ENCODE measurements around the gene STC2. TPM values are rescaled to one million over a fixed set of nuclear protein-coding genes. Genes with fewer than 3 reads are reported as not detected.

The STC2 gene
- total and polyA plus RNA-seq, 2 of the 8 experiments (the other 6 are each of a cell fraction or from before 2014, with no cell fraction given): 26.4 to 53.1 TPM

- TF ChIP-seq CTCF (IDR thresholded peaks at IDR 0.05; ENCODE audit: control extremely low read depth in 1 of 3, insufficient read depth in 1 of 3, low read depth in 1 of 3, low read length in 3 of 3) (no peak), RFX5 (IDR thresholded peaks at IDR 0.05; ENCODE audit: borderline replicate concordance, low read depth, low read length) (no peak), CHD2 (IDR thresholded peaks at IDR 0.05; ENCODE audit: low read length) (no peak), NRF1 (IDR thresholded peaks at IDR 0.05; ENCODE audit: low read depth, low read length) (no peak), HDAC2 (IDR thresholded peaks at IDR 0.05; ENCODE audit: borderline replicate concordance in 1 of 2, low read depth in 2 of 2, low read length in 2 of 2) (no peak), TEAD4 (IDR thresholded peaks at IDR 0.05; ENCODE audit: low read depth, low read length) (no peak), TCF12 (IDR thresholded peaks at IDR 0.05; ENCODE audit: low read depth, low read length) (no peak), CTBP2 (IDR thresholded peaks at IDR 0.05; ENCODE audit: borderline replicate concordance, insufficient read depth, insufficient read length, low read length) (no peak)
Observed at GRCh38 chr5:173321886-173322285, 6.3 kb downstream of the STC2 start (continued).
